Caco-2 (cell line): ENCODE measurements around the gene KCNQ1OT1. TPM values are rescaled to one million over a fixed set of nuclear protein-coding genes. Genes with fewer than 3 reads are reported as not detected.

Experiments used
- BruUV-seq: library from RNA; stranded (reverse); fragments of 400-500 nt; replicated peaks from 2 replicates; lab custom pipeline; 2021; lab: Mats Ljungman, UMichigan
- CTCF ChIA-PET: fragments of 300-600 bp; sonication (Branson Sonifier 250); formaldehyde crosslinking; loops from one replicate; lab custom pipeline; 2022; ENCODE audit warnings: antibody characterized with exemption; lab: Charles Lee
- POLR2A ChIA-PET: fragments of 300-600 bp; sonication (Branson Sonifier 250); formaldehyde crosslinking; loops from one replicate; lab custom pipeline; 2022; ENCODE audit warnings: antibody characterized with exemption; lab: Charles Lee
- DNase-seq, 2 experiments: peaks; one replicate each; pipeline versions ENCODE4 v3.0.0 to v3.0.0-alpha.2; 2020 to 2022
- H3K27me3 ChIP-seq: replicated peaks from 2 replicates; pipeline ENCODE4 v1.6.0; 2011; ENCODE audit warnings: low read length; ENCODE audit not compliant: control insufficient read depth, insufficient read depth
- H3K36me3 ChIP-seq: 2 replicates; pipeline ENCODE4 v1.5.1; 2011; ENCODE audit warnings: low read length; ENCODE audit not compliant: control insufficient read depth, insufficient read depth
- H3K4me1 ChIP-seq: fragments of 250-450 bp; sonication (Bioruptor Pico); 2 replicates; pipeline ENCODE4 v1.5.1; 2020; ENCODE audit warnings: mild to moderate bottlenecking
- H3K4me3 ChIP-seq: 2 replicates; pipeline ENCODE4 v1.5.1; 2011; ENCODE audit warnings: low read depth, mild to moderate bottlenecking, control low read depth, low read length
- H3K9me3 ChIP-seq: fragments of 250-450 bp; sonication (Bioruptor Pico); 2 replicates; pipeline ENCODE4 v1.5.1; 2020; ENCODE audit warnings: mild to moderate bottlenecking, moderate library complexity
- H3K27ac Mint-ChIP-seq: one replicate; pipeline ENCODE4 v1.8.0; 2022; ENCODE audit warnings: mixed read lengths; ENCODE audit not compliant: unreplicated experiment
- H3K27me3 Mint-ChIP-seq: one replicate; pipeline ENCODE4 v1.8.0; 2022; ENCODE audit warnings: mixed read lengths; ENCODE audit not compliant: insufficient read depth, unreplicated experiment
- H3K36me3 Mint-ChIP-seq: one replicate; pipeline ENCODE4 v1.8.0; 2022; ENCODE audit warnings: mild to moderate bottlenecking, mixed read lengths; ENCODE audit not compliant: insufficient read depth, unreplicated experiment
- H3K4me1 Mint-ChIP-seq: one replicate; pipeline ENCODE4 v1.8.0; 2022; ENCODE audit warnings: low read depth, mixed read lengths; ENCODE audit not compliant: unreplicated experiment
- H3K4me3 Mint-ChIP-seq: one replicate; pipeline ENCODE4 v1.8.0; 2022; ENCODE audit warnings: mild to moderate bottlenecking, moderate library complexity, mixed read lengths; ENCODE audit not compliant: unreplicated experiment
- H3K9me3 Mint-ChIP-seq: one replicate; pipeline ENCODE4 v1.8.0; 2022; ENCODE audit warnings: mixed read lengths; ENCODE audit not compliant: unreplicated experiment
- intact Hi-C: fragments of 100-400 bp; cut with micrococcal nuclease; formaldehyde crosslinking; loops from one replicate; pipeline ENCODE4 v1.10.0; 2022; ENCODE audit not compliant: unreplicated experiment
- total RNA-seq: library from RNA; stranded (reverse); gene quantifications from 2 replicates; pipeline ENCODE4 v1.2.3, GENCODE V29; 2022
- TF ChIP-seq, protein P1 (sequence below), 2 experiments: fragments of 200-600 bp in 1 of 2; IDR thresholded peaks; 1 replicate in 1 of 2; 2 replicates in 1 of 2; pipeline versions ENCODE4 v1.5.1 to v1.8.0; 2011 to 2022; ENCODE audit warnings: antibody characterized with exemption in 1 of 2, control low read depth in 1 of 2, inconsistent platforms in 1 of 2, low read depth in 1 of 2, low read length in 1 of 2, mild to moderate bottlenecking in 1 of 2, moderate library complexity in 1 of 2; ENCODE audit not compliant: insufficient read depth in 1 of 2, severe bottlenecking in 1 of 2, unreplicated experiment in 1 of 2

KCNQ1OT1 gene
- total RNA-seq, 1 experiment from 2014 or later = 7.5 TPM

DNA sequence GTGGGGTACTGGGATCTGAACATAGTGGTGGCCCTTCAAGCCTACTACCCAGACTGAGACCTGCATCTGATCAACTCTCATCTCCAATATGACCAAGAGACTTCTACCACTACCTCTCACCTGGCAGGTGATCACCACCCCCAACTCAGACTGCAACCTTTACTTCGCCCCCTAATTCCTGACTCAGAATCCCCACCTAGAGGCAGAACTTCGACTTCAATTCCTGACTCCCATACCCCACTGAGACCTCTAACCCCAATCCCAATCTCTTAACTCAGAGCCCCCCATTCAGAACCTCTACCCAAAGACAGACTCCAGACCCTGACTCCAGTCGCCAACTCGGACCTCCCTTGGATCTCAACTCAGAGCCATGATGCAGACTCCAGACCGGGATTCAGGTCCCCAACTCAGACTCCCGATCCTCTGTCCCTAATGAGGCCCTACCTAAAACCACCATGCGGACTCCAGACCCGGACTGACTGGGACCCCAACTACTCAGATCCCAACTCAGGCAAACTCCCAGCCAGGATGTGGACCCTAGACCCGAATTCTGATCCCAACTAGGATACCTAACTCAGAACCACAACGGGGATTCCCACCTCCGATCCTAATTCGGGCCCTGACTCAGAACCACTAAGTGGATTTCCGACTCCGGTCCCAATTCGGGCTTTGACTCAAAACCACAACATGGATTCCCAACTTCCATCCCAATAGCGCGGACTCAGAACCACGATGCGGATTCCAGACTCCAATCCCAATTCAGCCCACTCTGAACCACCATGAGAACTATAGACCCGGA is 1.2 kb downstream of the KCNQ1OT1 start:
- CTCF ChIA-PET = interaction anchor here (1.0 kb wide), 1 partner anchor 193 kb away, joined by 3 read pairs; no protein-coding TSS in a partner anchor
- peaks cover 3% of the 10 kb centered on the region for H3K36me3 ChIP-seq
- Mint-ChIP-seq H3K4me3 (peak overlapping the region; percentile 84), H3K36me3 (peaks cover 48% of the 10 kb centered on the region), H3K4me1 (peaks cover 19% of the 10 kb centered on the region), H3K27ac (peak overlapping the region; percentile 90), H3K9me3 (no peaks in the 10 kb centered on the region), H3K27me3 (no peaks in the 10 kb centered on the region)
- peak overlapping the region; percentile 92 for H3K4me3 ChIP-seq
- intact Hi-C loops = loop anchor here (2.0 to 5.0 kb wide), 3 partner anchors 44 to 186 kb away; partner anchors contain the start of gene CDKN1C
- BruUV-seq = no TSS peak
- POLR2A ChIA-PET = interaction anchor here (0.6 kb wide), 2 partner anchors 80 to 282 kb away, joined by 3 to 4 read pairs; no protein-coding TSS in a partner anchor
- no peaks in the 10 kb centered on the region for H3K9me3 ChIP-seq
- H3K27me3 ChIP-seq = no peaks in the 10 kb centered on the region
- TF ChIP-seq, protein P1, sequence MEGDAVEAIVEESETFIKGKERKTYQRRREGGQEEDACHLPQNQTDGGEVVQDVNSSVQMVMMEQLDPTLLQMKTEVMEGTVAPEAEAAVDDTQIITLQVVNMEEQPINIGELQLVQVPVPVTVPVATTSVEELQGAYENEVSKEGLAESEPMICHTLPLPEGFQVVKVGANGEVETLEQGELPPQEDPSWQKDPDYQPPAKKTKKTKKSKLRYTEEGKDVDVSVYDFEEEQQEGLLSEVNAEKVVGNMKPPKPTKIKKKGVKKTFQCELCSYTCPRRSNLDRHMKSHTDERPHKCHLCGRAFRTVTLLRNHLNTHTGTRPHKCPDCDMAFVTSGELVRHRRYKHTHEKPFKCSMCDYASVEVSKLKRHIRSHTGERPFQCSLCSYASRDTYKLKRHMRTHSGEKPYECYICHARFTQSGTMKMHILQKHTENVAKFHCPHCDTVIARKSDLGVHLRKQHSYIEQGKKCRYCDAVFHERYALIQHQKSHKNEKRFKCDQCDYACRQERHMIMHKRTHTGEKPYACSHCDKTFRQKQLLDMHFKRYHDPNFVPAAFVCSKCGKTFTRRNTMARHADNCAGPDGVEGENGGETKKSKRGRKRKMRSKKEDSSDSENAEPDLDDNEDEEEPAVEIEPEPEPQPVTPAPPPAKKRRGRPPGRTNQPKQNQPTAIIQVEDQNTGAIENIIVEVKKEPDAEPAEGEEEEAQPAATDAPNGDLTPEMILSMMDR (IDR thresholded peaks at IDR 0.05; ENCODE audit: insufficient read depth in 1 of 2, low read depth in 1 of 2, low read length in 1 of 2, severe bottlenecking in 1 of 2, unreplicated experiment in 1 of 2) = peak in 1 of 2 experiments; percentile 36
- DNase-seq = peak; percentile 32
- H3K4me1 ChIP-seq = peaks cover 30% of the 10 kb centered on the region

DNA sequence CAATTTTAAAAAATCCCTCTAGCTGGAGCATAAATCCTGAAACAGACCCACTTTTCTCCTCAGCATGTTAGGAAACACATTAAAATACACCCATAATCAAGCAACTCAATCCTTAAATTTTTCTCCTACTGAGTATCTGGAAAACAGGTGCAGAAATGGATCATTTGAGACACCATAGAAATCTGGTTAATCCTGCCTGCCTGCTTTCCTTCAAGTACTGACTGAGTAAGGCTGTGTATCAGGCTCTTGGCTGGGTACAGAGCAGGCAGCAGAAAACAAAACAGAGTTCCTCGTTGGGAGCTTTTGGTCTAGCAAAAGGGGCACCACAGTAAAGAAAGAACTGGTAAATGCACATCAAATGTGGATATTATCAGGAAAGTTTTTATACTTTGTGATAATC is 1.9 kb downstream of the KCNQ1OT1 start:
- peak overlapping the region; percentile 84 for H3K4me3 Mint-ChIP-seq
- intact Hi-C loops = loop anchor here (2.0 to 5.0 kb wide), 3 partner anchors 44 to 187 kb away; partner anchors contain the start of gene CDKN1C
- Histone ChIP-seq H3K4me1 (peaks cover 36% of the 10 kb centered on the region), H3K9me3 (no peaks in the 10 kb centered on the region), H3K4me3 (peak overlapping the region; percentile 92), H3K27me3 (no peaks in the 10 kb centered on the region), H3K36me3 (peaks cover 3% of the 10 kb centered on the region)
- H3K27ac Mint-ChIP-seq = no peak overlapping the region
- H3K36me3 Mint-ChIP-seq = peaks cover 48% of the 10 kb centered on the region
- TF ChIP-seq, protein P1 (IDR thresholded peaks at IDR 0.05; ENCODE audit: insufficient read depth in 1 of 2, low read depth in 1 of 2, low read length in 1 of 2, severe bottlenecking in 1 of 2, unreplicated experiment in 1 of 2) = no peak
- no peaks in the 10 kb centered on the region for H3K9me3 Mint-ChIP-seq
- H3K4me1 Mint-ChIP-seq = peaks cover 19% of the 10 kb centered on the region
- ChIA-PET CTCF (interaction anchor here (1.0 kb wide), 1 partner anchor 194 kb away, joined by 3 read pairs; no protein-coding TSS in a partner anchor), POLR2A (no interaction called here)
- DNase-seq = no peak
- TSS peak; percentile 43 for BruUV-seq
- no peaks in the 10 kb centered on the region for H3K27me3 Mint-ChIP-seq

DNA sequence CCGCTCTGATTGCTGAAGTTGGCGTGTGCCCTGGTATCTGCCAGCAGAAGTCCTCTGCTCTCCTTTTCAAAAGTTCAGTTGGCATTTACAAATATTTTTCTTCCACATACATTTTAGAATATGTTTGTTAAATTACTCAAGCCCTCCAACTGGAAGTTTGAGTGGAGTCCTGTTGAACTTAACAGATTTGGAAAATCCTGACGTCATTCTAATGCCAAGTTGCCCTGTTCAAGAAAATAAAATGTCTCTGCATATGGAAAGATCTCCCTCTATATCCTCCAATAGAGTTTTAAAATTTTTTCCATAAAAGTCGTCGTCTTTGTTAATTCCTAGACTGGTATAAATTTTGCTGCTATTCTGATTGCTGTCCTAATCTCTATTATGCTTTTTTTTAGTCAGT is 3.3 kb downstream of the KCNQ1OT1 start:
- intact Hi-C loops = loop anchor here (5.0 kb wide), 1 partner anchor 46 kb away; no protein-coding TSS in a partner anchor
- H3K4me1 Mint-ChIP-seq = peaks cover 19% of the 10 kb centered on the region
- H3K4me3 ChIP-seq = no peak overlapping the region
- no peaks in the 10 kb centered on the region for H3K9me3 ChIP-seq
- peaks cover 3% of the 10 kb centered on the region for H3K36me3 ChIP-seq
- H3K36me3 Mint-ChIP-seq = peaks cover 59% of the 10 kb centered on the region
- H3K27me3 Mint-ChIP-seq = no peaks in the 10 kb centered on the region
- no peak overlapping the region for H3K27ac Mint-ChIP-seq
- H3K9me3 Mint-ChIP-seq = no peaks in the 10 kb centered on the region
- no TSS peak for BruUV-seq
- H3K4me1 ChIP-seq = peaks cover 35% of the 10 kb centered on the region
- no peak overlapping the region for H3K4me3 Mint-ChIP-seq
- no peak for DNase-seq
- ChIA-PET POLR2A (no interaction called here), CTCF (no interaction called here)
- H3K27me3 ChIP-seq = no peaks in the 10 kb centered on the region
- TF ChIP-seq, protein P1 (IDR thresholded peaks at IDR 0.05; ENCODE audit: insufficient read depth in 1 of 2, low read depth in 1 of 2, low read length in 1 of 2, severe bottlenecking in 1 of 2, unreplicated experiment in 1 of 2) = no peak
